ENCODE results near the gene DCLRE1B. TPM values are rescaled to one million over a fixed set of nuclear protein-coding genes. Genes with fewer than 3 reads are reported as not detected.

The DCLRE1B gene
- total and polyA plus RNA-seq, 5 donors from 2014 or later, result 2.2 to 7.0 (median 5.7) TPM

GRCh38 chr1:113891631-113892220, 13.4 kb upstream of the DCLRE1B start:
- H3K9me3 Mint-ChIP-seq, result no peaks in the 10 kb centered on the region
- Histone ChIP-seq H3K27me3 (ENCODE audit: control insufficient read depth, insufficient read depth, low read length) (no peaks in the 10 kb centered on the region), H3K4me3 (ENCODE audit: low read depth, low read length) (no peak overlapping the region), H3K9me3 (ENCODE audit: control insufficient read depth in 2 of 2, low read length in 2 of 2) (no peaks in the 10 kb centered on the region), H3K27ac (ENCODE audit: insufficient read depth, low read length, poor library complexity, severe bottlenecking) (no peak overlapping the region), H3K4me1 (ENCODE audit: control insufficient read depth, insufficient read depth, low read length, poor library complexity, severe bottlenecking) (peaks cover 9% of the 10 kb centered on the region), H3K36me3 (ENCODE audit: control insufficient read depth, insufficient read depth, low read length) (peaks cover 30% of the 10 kb centered on the region)
- H3K27me3 Mint-ChIP-seq, result no peaks in the 10 kb centered on the region
- ATAC-seq (ENCODE audit: low read depth in 2 of 2), result no peak
- peaks cover 21 to 40% (median 25%) of the 10 kb centered on the region in 4 donors for H3K4me1 Mint-ChIP-seq
- H3K36me3 Mint-ChIP-seq, result peaks cover 27% of the 10 kb centered on the region
- H3K27ac Mint-ChIP-seq, result peak overlapping the region; percentile 32 to 44 (median 38)
- DNase-seq, result no peak
- no peak overlapping the region for H3K4me3 Mint-ChIP-seq

- DNase-seq (no peak), ATAC-seq (ENCODE audit: low read depth in 2 of 2) (no peak)
- no peaks in the 10 kb centered on the region for H3K27me3 Mint-ChIP-seq
- no peak overlapping the region for H3K4me3 Mint-ChIP-seq
- Histone ChIP-seq H3K27me3 (ENCODE audit: control insufficient read depth, insufficient read depth, low read length) (no peaks in the 10 kb centered on the region), H3K9me3 (ENCODE audit: control insufficient read depth in 2 of 2, low read length in 2 of 2) (no peaks in the 10 kb centered on the region), H3K36me3 (ENCODE audit: control insufficient read depth, insufficient read depth, low read length) (peaks cover 43% of the 10 kb centered on the region), H3K27ac (ENCODE audit: insufficient read depth, low read length, poor library complexity, severe bottlenecking) (no peak overlapping the region), H3K4me1 (ENCODE audit: control insufficient read depth, insufficient read depth, low read length, poor library complexity, severe bottlenecking) (no peaks in the 10 kb centered on the region), H3K4me3 (ENCODE audit: low read depth, low read length) (no peak overlapping the region)
- peaks cover 35% of the 10 kb centered on the region for H3K36me3 Mint-ChIP-seq
- peaks cover 9 to 38% (median 24%) of the 10 kb centered on the region in 4 donors for H3K4me1 Mint-ChIP-seq
- H3K27ac Mint-ChIP-seq, result no peak overlapping the region
- H3K9me3 Mint-ChIP-seq, result no peaks in the 10 kb centered on the region
Observed at GRCh38 chr1:113893267-113893666, 11.9 kb upstream of the DCLRE1B start.

GRCh38 chr1:113895098-113895497, 10.0 kb upstream of the DCLRE1B start:
- H3K9me3 Mint-ChIP-seq, result no peaks in the 10 kb centered on the region
- no peak overlapping the region for H3K4me3 Mint-ChIP-seq
- H3K4me3 ChIP-seq (ENCODE audit: low read depth, low read length), result no peak overlapping the region
- H3K4me1 ChIP-seq (ENCODE audit: control insufficient read depth, insufficient read depth, low read length, poor library complexity, severe bottlenecking), result no peaks in the 10 kb centered on the region
- no peak overlapping the region for H3K27ac ChIP-seq (ENCODE audit: insufficient read depth, low read length, poor library complexity, severe bottlenecking)
- H3K27me3 ChIP-seq (ENCODE audit: control insufficient read depth, insufficient read depth, low read length), result no peaks in the 10 kb centered on the region
- DNase-seq (no peak), ATAC-seq (ENCODE audit: low read depth in 2 of 2) (no peak)
- H3K36me3 Mint-ChIP-seq, result peaks cover 50% of the 10 kb centered on the region
- H3K27me3 Mint-ChIP-seq, result no peaks in the 10 kb centered on the region
- peaks cover 57% of the 10 kb centered on the region for H3K36me3 ChIP-seq (ENCODE audit: control insufficient read depth, insufficient read depth, low read length)
- no peaks in the 10 kb centered on the region for H3K9me3 ChIP-seq (ENCODE audit: control insufficient read depth in 2 of 2, low read length in 2 of 2)
- H3K4me1 Mint-ChIP-seq, result peaks cover 26 to 56% (median 38%) of the 10 kb centered on the region in 4 donors
- peak overlapping the region in 1 of 3 donors; percentile 69 for H3K27ac Mint-ChIP-seq

GRCh38 chr1:113895961-113896360, 9.2 kb upstream of the DCLRE1B start:
- peak overlapping the region in 2 of 3 donors; percentile 63 to 69 for H3K27ac Mint-ChIP-seq
- no peak overlapping the region for H3K4me3 ChIP-seq (ENCODE audit: low read depth, low read length)
- no peak overlapping the region for H3K4me3 Mint-ChIP-seq

GRCh38 chr1:113898241-113898814, 6.8 kb upstream of the DCLRE1B start:
- peaks cover 72% of the 10 kb centered on the region for H3K36me3 Mint-ChIP-seq
- H3K9me3 Mint-ChIP-seq, result no peaks in the 10 kb centered on the region
- peaks cover 36 to 80% (median 61%) of the 10 kb centered on the region in 4 donors for H3K4me1 Mint-ChIP-seq

More at GRCh38 chr1:113895961-113896360, 9.2 kb upstream of the DCLRE1B start:
- Histone ChIP-seq H3K9me3 (ENCODE audit: control insufficient read depth in 2 of 2, low read length in 2 of 2) (no peaks in the 10 kb centered on the region), H3K27me3 (ENCODE audit: control insufficient read depth, insufficient read depth, low read length) (no peaks in the 10 kb centered on the region), H3K36me3 (ENCODE audit: control insufficient read depth, insufficient read depth, low read length) (peaks cover 63% of the 10 kb centered on the region), H3K4me1 (ENCODE audit: control insufficient read depth, insufficient read depth, low read length, poor library complexity, severe bottlenecking) (peaks cover under 1% of the 10 kb centered on the region), H3K27ac (ENCODE audit: insufficient read depth, low read length, poor library complexity, severe bottlenecking) (no peak overlapping the region)
- no peak for DNase-seq
- Mint-ChIP-seq H3K27me3 (no peaks in the 10 kb centered on the region), H3K4me1 (peaks cover 27 to 57% (median 40%) of the 10 kb centered on the region in 4 donors), H3K9me3 (no peaks in the 10 kb centered on the region), H3K36me3 (peaks cover 53% of the 10 kb centered on the region)
- ATAC-seq (ENCODE audit: low read depth in 2 of 2), result no peak

GRCh38 chr1:113899111-113899510, 6.0 kb upstream of the DCLRE1B start:
- H3K27ac Mint-ChIP-seq, result peak overlapping the region in 2 of 3 donors; percentile 9 to 45
- peaks cover 29 to 80% (median 65%) of the 10 kb centered on the region in 4 donors for H3K4me1 Mint-ChIP-seq
- no peak overlapping the region for H3K4me3 Mint-ChIP-seq
- Histone ChIP-seq H3K9me3 (ENCODE audit: control insufficient read depth in 2 of 2, low read length in 2 of 2) (no peaks in the 10 kb centered on the region), H3K27ac (ENCODE audit: insufficient read depth, low read length, poor library complexity, severe bottlenecking) (no peak overlapping the region), H3K27me3 (ENCODE audit: control insufficient read depth, insufficient read depth, low read length) (no peaks in the 10 kb centered on the region), H3K4me1 (ENCODE audit: control insufficient read depth, insufficient read depth, low read length, poor library complexity, severe bottlenecking) (peaks cover 24% of the 10 kb centered on the region), H3K36me3 (ENCODE audit: control insufficient read depth, insufficient read depth, low read length) (peaks cover 76% of the 10 kb centered on the region), H3K4me3 (ENCODE audit: low read depth, low read length) (no peak overlapping the region)
- H3K9me3 Mint-ChIP-seq, result no peaks in the 10 kb centered on the region
- no peak for DNase-seq
- H3K36me3 Mint-ChIP-seq, result peaks cover 70% of the 10 kb centered on the region
- ATAC-seq (ENCODE audit: low read depth in 2 of 2), result no peak
- H3K27me3 Mint-ChIP-seq, result no peaks in the 10 kb centered on the region

More at GRCh38 chr1:113898241-113898814, 6.8 kb upstream of the DCLRE1B start:
- H3K4me3 Mint-ChIP-seq, result peak overlapping the region in 2 of 4 donors; percentile 27 to 28
- no peaks in the 10 kb centered on the region for H3K27me3 Mint-ChIP-seq
- Histone ChIP-seq H3K9me3 (ENCODE audit: control insufficient read depth in 2 of 2, low read length in 2 of 2) (no peaks in the 10 kb centered on the region), H3K27me3 (ENCODE audit: control insufficient read depth, insufficient read depth, low read length) (no peaks in the 10 kb centered on the region), H3K4me3 (ENCODE audit: low read depth, low read length) (no peak overlapping the region), H3K27ac (ENCODE audit: insufficient read depth, low read length, poor library complexity, severe bottlenecking) (no peak overlapping the region), H3K36me3 (ENCODE audit: control insufficient read depth, insufficient read depth, low read length) (peaks cover 81% of the 10 kb centered on the region), H3K4me1 (ENCODE audit: control insufficient read depth, insufficient read depth, low read length, poor library complexity, severe bottlenecking) (peaks cover 16% of the 10 kb centered on the region)
- DNase-seq (no peak), ATAC-seq (ENCODE audit: low read depth in 2 of 2) (no peak)
- H3K27ac Mint-ChIP-seq, result peak overlapping the region; percentile 5 to 65 (median 9)

GRCh38 chr1:113901191-113901590, 3.9 kb upstream of the DCLRE1B start:
- DNase-seq (peak in 1 of 3 donors; percentile 45), ATAC-seq (ENCODE audit: low read depth in 2 of 2) (no peak)
- H3K36me3 Mint-ChIP-seq, result peaks cover 54% of the 10 kb centered on the region
- H3K36me3 ChIP-seq (ENCODE audit: control insufficient read depth, insufficient read depth, low read length), result peaks cover 56% of the 10 kb centered on the region
- H3K27me3 ChIP-seq (ENCODE audit: control insufficient read depth, insufficient read depth, low read length), result no peaks in the 10 kb centered on the region
- H3K4me3 Mint-ChIP-seq, result peak overlapping the region in 2 of 4 donors; percentile 14 to 94
- no peak overlapping the region for H3K27ac ChIP-seq (ENCODE audit: insufficient read depth, low read length, poor library complexity, severe bottlenecking)
- H3K9me3 ChIP-seq (ENCODE audit: control insufficient read depth in 2 of 2, low read length in 2 of 2), result no peaks in the 10 kb centered on the region
- no peaks in the 10 kb centered on the region for H3K27me3 Mint-ChIP-seq
- no peak overlapping the region for H3K4me3 ChIP-seq (ENCODE audit: low read depth, low read length)
- H3K9me3 Mint-ChIP-seq, result no peaks in the 10 kb centered on the region
- peak overlapping the region in 1 of 3 donors; percentile 100 for H3K27ac Mint-ChIP-seq
- H3K4me1 ChIP-seq (ENCODE audit: control insufficient read depth, insufficient read depth, low read length, poor library complexity, severe bottlenecking), result peaks cover 36% of the 10 kb centered on the region
- peaks cover 27 to 84% (median 71%) of the 10 kb centered on the region in 4 donors for H3K4me1 Mint-ChIP-seq
